ENCODE results near the gene PLRG1.

DNA sequence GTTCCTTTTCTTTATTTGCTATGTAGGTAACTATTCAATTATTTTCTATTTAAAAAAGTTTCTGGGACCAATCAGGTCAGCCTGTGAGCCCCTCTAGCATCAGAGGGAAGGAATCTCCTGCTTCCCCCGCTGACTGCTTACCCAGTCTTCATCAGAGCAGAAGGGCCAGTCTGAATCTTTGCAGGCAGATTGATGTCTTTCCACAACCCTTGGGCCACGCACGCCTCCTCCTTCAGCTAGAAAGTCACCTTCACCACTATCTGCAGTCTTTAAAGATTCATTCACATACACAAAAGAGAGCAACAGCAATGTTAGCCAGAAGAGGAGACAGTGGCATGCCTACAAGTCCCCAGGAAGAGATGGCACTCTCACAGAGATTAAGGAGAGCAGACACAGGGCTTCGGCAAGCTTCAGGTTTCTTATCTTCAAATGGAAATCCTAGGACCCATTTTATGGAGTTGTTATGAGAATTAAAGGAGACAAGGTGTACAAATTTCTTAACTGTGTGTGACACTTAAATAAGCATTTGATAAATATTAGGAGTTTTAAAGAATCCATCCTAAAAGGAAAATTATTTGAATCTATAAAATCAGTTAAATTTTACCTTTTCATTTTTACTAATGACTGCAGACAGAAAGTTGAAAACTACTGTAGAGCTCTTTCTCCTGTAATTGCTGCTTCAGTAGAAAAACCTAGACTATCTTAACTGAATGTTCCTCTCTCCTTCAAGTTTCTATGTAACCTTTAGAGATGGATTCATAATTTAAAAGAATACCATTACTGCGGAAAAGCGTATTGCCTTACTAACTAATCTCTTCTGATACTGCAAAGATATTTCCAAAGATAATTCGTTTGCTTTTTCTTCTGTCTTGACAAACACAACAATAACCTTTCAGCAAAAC is 39.3 kb upstream of the PLRG1 start:
- TF ChIP-seq, protein P1, sequence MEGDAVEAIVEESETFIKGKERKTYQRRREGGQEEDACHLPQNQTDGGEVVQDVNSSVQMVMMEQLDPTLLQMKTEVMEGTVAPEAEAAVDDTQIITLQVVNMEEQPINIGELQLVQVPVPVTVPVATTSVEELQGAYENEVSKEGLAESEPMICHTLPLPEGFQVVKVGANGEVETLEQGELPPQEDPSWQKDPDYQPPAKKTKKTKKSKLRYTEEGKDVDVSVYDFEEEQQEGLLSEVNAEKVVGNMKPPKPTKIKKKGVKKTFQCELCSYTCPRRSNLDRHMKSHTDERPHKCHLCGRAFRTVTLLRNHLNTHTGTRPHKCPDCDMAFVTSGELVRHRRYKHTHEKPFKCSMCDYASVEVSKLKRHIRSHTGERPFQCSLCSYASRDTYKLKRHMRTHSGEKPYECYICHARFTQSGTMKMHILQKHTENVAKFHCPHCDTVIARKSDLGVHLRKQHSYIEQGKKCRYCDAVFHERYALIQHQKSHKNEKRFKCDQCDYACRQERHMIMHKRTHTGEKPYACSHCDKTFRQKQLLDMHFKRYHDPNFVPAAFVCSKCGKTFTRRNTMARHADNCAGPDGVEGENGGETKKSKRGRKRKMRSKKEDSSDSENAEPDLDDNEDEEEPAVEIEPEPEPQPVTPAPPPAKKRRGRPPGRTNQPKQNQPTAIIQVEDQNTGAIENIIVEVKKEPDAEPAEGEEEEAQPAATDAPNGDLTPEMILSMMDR (IDR thresholded peaks at IDR 0.05): no peak
- TF ChIP-seq POLR2A (IDR thresholded peaks at IDR 0.05): no peak

Measured in thyroid gland (tissue), 4 donors.